ES-I3 (cell line): Measurements from ENCODE around the gene FAM107B.
"Not testable (repeated sequence)": the region's sequence is repeated elsewhere in the genome, so short reads cannot be mapped to it uniquely, and the experiment has no call there.

Source experiments
- H3K36me3 ChIP-seq: 2 replicates; pipeline ENCODE4 v1.6.1; 2013; ENCODE audit warnings: mild to moderate bottlenecking, low read length, control low read depth, moderate library complexity; ENCODE audit not compliant: insufficient read depth
- H3K4me1 ChIP-seq: 2 replicates; pipeline ENCODE4 v1.6.1; 2013; ENCODE audit warnings: mild to moderate bottlenecking, control low read depth, low read length; ENCODE audit not compliant: insufficient read depth
- H3K9ac ChIP-seq: 2 replicates; pipeline ENCODE4 v1.6.1; 2013; ENCODE audit warnings: low read depth, mild to moderate bottlenecking, low read length, moderate library complexity
- H3K9me3 ChIP-seq: 2 replicates; pipeline ENCODE4 v1.6.1; 2013; ENCODE audit warnings: mild to moderate bottlenecking, low read length, moderate library complexity; ENCODE audit not compliant: control insufficient read depth, insufficient read depth

FAM107B gene

DNA sequence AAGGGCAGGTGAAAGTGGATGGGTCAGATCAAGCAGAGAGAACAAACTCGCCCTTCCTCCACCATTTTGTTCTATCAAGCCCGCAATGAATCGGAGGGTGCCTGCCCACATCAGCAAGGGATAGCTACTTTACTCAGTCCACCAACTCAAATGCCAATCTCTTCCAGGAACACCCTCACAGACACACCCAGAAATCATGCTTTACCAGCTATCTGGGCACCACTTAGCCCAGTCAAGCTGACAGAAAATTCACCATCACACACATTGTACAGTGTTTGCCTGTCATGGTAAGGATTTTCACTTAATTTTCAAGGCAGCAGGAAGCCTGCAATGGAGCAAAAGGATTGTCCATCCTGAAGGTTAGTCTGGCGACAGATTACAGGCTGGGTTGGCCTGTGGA lies 75.2 kb downstream of the FAM107B start:
- Histone ChIP-seq H3K9me3 (no peaks in the 10 kb centered on the region), H3K36me3 (no peaks in the 10 kb centered on the region), H3K9ac (no peak overlapping the region), H3K4me1 (no peaks in the 10 kb centered on the region)

DNA sequence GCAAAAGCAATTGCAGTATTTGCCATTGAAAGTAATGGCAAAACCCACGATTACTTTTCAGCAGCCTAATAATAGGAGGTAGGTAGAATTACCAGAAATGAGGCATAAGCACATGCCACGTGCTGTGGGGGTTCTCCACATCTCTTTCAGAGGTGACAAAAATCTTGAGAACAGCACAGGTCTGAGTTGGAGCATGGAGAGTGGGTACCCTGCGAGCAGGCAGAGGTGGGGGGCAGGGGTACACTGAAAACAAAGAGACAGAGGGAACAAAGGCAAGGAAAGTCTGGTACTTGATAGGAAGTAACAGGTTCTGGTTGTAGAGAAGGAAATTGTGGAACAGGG lies 75.9 kb downstream of the FAM107B start:
- no peaks in the 10 kb centered on the region for H3K9me3 ChIP-seq
- no peaks in the 10 kb centered on the region for H3K4me1 ChIP-seq
- no peak overlapping the region for H3K9ac ChIP-seq
- H3K36me3 ChIP-seq: no peaks in the 10 kb centered on the region

DNA sequence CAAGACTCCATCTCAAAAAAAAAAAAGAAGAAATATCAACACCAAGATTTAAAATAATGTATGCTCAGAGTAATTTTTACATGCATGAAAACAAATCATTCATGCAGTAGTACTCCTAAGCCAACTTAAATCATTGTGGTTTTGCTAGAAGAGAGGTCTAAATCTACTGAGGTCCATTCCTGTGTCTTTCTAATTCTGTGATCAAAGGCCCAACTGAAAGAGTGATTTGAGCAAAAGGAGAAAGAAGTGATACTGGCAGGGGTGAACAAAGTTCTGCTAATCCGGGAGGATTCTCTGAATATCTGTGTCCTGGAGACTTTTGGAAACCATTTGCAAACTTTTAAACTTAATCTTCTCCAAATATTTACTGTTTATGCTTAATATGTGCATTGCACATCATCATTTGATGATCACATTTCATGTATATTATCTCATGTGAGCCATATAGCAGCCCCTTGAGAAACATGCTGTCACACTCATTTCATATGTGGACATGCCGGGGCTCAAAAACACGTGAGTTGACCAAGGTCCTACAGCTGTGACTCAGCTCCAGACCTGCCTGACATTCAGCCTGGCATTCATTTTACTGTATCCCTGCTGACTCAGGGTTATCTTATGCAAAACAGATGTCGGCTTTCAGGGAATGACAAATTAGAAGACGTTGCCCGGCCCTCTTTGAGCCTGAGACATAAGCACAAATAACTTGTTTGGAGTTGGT lies 76.4 kb downstream of the FAM107B start:
- H3K9me3 ChIP-seq: no peaks in the 10 kb centered on the region
- no peak overlapping the region for H3K9ac ChIP-seq
- no peaks in the 10 kb centered on the region for H3K36me3 ChIP-seq
- H3K4me1 ChIP-seq: no peaks in the 10 kb centered on the region

DNA sequence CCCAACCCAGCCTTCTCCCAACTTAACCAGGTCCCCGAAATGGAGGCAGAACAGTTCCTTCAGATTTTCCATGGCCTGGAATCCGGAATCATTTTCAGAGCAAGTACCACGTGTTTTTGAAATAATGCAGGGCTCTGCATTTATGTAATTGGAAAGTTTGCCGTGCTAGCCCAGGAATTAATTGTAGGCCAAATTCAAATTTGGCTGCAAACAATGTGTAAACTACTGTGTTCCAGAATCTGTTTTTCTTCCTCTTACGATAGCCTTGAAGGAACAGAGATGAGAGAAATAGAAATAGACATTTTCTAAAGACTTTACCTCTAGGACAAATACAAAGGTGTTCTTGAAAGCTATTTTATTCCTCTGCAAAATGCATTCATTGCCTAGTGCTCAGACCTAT lies 77.4 kb downstream of the FAM107B start:
- Histone ChIP-seq H3K36me3 (no peaks in the 10 kb centered on the region), H3K4me1 (no peaks in the 10 kb centered on the region), H3K9ac (no peak overlapping the region), H3K9me3 (no peaks in the 10 kb centered on the region)

DNA sequence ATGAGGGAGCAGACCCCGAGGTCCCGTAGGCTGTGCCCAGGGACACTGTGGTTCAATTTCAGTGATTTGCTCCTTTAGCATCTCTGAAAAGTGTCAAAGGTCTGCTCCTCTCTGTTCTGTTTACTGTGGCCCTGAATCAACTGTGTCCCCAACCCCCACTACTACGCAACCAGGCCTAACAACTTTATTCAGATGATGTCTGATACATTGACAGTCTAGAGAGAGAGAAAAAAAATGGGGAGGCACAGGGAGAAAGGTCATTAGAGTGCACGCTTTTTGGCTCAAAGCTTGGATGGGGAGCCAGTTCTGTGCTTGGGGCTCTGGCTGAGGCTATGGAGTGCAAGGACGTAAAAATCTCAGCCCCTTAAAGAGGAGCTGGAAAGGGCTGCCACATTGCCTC lies 77.9 kb downstream of the FAM107B start:
- Histone ChIP-seq H3K9ac (no peak overlapping the region), H3K4me1 (no peaks in the 10 kb centered on the region), H3K9me3 (no peaks in the 10 kb centered on the region), H3K36me3 (no peaks in the 10 kb centered on the region)

DNA sequence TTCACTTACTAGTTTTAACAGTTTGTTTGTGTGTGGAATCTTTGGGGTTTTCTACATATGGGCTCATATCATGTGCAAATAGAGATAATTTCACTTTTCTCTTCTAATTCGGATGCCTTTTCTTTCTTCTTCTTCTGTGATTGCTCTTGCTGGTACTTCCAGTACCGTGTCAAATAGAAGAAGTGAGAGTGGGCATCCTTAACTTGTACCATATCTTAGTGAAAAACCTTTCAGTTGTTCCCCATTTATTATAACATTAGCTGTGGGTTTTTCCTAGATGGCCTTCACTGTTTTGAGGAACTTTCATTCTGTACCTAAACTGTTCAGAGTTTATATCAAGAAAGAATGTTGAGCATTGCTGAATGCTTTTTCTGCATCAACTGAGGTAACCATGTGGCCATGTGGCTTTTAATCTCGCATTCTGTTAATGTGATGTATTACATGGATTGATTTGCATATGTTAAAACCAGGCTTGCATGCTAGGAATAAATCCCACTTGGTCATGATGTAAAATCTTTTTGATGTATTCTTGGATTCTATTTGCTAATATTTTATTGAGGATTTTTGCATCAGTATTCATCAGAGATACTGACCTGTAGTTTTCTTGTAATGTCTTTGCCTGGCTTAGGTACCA lies 78.7 kb downstream of the FAM107B start:
- H3K9me3 ChIP-seq: no peaks in the 10 kb centered on the region

DNA sequence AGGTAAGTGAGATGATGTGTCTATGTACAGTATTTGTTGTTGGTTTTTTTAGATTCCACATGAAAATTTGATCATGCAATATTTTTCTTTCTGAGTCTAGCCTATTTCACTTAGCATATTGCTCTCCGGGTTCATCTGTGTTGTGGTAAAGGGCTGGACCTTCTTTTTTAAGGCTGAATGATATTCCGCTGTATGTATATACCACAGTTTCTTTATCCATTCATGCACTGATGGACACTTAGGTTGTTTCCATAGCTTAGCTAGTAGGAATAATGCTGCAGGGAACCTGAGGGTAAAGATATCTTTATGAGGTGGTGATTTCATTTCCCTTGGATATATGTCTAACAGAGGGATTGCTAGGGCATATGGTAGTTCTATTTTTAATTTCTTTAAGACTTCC lies 80.8 kb downstream of the FAM107B start:
- Histone ChIP-seq H3K36me3 (no peaks in the 10 kb centered on the region), H3K9me3 (no peaks in the 10 kb centered on the region), H3K9ac (no peak overlapping the region), H3K4me1 (no peaks in the 10 kb centered on the region)

More for the DNA sequence above, 78.7 kb downstream of the FAM107B start:
- Histone ChIP-seq H3K9ac (no peak overlapping the region), H3K4me1 (no peaks in the 10 kb centered on the region), H3K36me3 (no peaks in the 10 kb centered on the region)

DNA sequence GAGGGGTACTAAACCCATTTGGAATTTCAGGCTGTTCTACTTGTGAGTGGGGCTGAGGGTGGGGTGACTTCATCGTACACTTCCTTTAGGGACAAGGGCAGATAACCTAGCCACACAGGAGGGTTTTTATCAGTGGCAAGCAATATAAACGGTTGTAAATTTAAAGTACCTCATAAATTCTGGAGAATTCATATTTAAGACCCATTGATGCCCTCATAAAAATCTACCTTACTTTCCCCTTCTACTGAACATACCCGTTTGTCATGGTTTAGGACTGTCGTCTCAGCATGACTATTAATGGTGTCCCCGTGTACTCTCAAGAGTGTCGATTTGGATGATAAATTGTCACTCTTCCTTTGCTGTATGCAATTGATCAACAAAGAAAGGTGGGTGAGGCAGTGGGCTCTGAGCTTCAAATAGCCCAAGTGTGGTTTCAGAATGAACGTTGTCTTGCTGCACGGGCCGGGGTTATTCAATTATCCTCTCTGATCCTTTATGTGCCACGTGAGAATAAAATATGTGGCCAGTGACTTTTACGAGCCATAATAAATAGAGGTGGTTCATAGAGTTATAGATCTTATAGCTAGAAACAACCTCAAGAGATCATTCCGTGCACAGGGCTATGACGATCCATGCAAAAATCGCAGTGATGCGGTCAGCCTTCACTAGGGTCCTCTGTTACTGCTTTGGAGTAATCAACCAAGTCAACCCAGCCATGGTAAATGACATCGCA lies 82.2 kb downstream of the FAM107B start:
- no peaks in the 10 kb centered on the region for H3K4me1 ChIP-seq
- no peak overlapping the region for H3K9ac ChIP-seq
- no peaks in the 10 kb centered on the region for H3K9me3 ChIP-seq
- H3K36me3 ChIP-seq: no peaks in the 10 kb centered on the region

DNA sequence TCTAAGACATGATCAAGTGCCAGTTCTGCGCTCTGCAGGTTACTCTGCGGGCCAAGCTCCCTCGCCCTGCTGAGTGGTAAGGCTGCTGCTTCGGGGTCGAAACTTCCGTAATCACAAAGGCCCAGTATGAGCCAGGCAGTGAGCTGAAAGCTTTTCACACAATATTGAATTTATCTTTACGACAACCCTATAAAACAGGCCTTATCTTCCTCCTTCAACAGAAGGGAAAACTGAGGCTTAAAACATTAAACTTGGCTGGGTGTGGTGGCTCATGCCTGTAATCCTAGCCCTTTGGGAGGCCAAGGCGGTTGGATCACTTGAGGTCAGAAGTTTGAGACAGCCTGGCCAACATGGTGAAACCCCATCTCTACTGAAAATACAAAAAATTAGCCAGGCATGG lies 83.3 kb downstream of the FAM107B start:
- no peaks in the 10 kb centered on the region for H3K4me1 ChIP-seq
- H3K9me3 ChIP-seq: no peaks in the 10 kb centered on the region
- H3K36me3 ChIP-seq: no peaks in the 10 kb centered on the region
- H3K9ac ChIP-seq: no peak overlapping the region

DNA sequence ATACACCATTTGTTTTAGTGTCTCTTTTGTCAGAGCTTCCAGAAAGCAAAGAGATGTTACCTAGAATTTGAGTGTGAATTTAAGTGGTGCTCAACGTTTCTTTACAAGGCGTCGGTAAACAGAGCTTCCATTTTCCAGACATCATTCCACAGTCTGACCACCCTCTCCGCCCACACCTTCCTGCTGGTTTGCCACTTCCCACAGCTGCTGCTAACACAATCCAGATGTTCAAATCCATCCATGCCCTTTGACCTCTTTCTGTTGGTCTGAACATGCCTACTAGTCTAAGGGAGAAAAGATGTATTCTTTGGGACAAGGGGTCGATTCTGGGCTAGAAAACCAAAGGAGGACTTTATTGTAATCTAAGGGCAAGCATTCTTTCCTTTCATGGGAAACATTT lies 86.1 kb downstream of the FAM107B start:
- Histone ChIP-seq H3K9me3 (no peaks in the 10 kb centered on the region), H3K36me3 (no peaks in the 10 kb centered on the region), H3K4me1 (no peaks in the 10 kb centered on the region), H3K9ac (no peak overlapping the region)

DNA sequence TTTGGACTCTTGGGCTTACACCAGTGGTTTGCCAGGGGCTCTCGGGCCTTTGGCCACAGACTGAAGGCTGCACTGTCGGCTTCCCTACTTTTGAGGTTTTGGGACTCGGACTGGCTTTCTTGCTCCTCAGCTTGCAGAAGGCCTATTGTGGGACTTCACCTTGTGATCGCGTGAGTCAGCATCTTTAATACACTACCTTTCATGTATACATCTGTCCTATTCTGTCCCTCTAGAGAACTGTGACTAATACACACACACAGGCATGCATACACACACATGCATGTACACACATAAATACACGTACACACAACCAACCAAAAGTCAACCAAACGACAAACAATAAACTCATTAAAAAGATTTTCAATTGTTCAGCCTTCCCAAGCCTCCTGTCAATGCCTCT lies 86.5 kb downstream of the FAM107B start:
- not testable (repeated sequence) for H3K4me1 ChIP-seq, H3K36me3 ChIP-seq, H3K9ac ChIP-seq, H3K9me3 ChIP-seq

DNA sequence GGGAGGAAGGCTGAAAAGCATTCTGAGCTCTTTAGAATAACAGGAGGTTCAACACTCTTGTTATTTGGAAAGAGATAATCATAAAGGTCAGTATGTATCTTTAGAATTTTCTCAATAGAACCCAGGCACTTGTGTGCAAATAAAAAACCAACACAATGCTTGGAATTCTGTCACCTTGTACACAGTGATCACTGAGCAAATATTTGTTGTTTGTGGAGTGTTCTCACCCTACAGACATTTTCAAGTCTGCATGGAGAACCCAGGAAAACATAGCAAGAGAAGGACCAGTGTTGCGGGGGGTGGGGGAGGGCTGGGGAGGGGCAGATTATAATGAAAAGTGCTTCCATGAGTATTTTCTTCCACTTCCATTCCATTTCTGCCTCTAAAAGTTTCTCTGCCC lies 87.4 kb downstream of the FAM107B start:
- H3K36me3 ChIP-seq: no peaks in the 10 kb centered on the region
- H3K4me1 ChIP-seq: no peaks in the 10 kb centered on the region
- no peak overlapping the region for H3K9ac ChIP-seq
- H3K9me3 ChIP-seq: no peaks in the 10 kb centered on the region

DNA sequence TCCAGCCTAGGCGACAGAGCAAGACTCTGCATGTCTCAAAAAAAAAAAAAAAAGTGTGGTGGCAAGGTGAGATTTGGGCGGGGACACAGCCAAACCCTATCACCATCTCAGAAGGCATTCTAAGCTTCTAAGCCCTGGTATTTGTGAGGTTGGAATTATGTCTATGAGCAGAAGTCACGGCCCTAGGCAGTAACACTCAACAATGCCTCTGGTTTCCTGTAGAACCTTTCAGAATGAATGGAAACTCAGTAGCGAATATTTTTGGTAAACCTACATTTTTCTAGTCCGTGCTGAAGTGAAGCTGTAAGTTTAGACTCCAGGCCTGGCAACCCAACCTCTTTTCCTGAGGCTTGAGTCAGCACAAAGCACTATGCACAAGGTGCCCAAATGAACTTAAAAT lies 88.3 kb downstream of the FAM107B start:
- H3K36me3 ChIP-seq: no peaks in the 10 kb centered on the region
- no peaks in the 10 kb centered on the region for H3K4me1 ChIP-seq
- H3K9me3 ChIP-seq: no peaks in the 10 kb centered on the region
- no peak overlapping the region for H3K9ac ChIP-seq

DNA sequence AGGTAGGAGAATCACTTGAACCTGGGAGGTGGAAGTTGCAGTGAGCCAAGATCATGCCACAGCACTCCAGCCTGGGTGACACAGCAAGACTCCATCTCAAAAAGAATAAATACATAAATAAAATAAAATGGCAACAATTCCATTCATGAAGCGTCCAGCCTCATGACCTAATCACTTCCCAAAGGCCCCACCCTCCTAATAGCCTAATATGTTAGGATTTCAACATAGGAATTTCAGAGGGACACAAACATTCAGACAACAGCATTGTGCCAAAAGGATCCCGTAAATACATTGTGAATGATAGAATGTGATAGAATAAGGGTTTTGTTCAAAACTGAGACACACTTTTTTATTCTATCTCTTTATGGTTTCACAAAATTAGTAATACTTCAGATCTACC lies 90.3 kb downstream of the FAM107B start:
- Histone ChIP-seq H3K4me1 (no peaks in the 10 kb centered on the region), H3K9me3 (no peaks in the 10 kb centered on the region), H3K9ac (no peak overlapping the region), H3K36me3 (no peaks in the 10 kb centered on the region)

DNA sequence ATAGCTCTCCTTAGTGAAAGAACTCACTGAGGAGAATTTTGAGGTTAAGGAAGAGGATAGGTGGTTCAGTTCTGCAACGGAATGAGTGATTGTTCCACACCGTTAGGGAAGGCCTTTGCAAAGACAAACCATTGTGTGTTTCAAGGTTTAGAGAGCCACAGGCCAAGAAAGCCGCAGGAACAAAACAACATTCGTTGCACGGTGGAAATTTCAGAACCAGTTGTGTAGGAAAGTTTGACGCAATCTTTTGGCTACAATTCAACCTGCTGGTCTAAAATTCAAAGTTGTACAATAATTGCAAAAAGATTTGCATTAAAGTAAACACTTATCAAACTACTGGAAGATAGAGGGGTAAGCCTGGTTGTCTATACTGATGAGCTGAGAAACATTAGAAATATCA lies 91.4 kb downstream of the FAM107B start:
- Histone ChIP-seq H3K36me3 (no peaks in the 10 kb centered on the region), H3K9me3 (no peaks in the 10 kb centered on the region), H3K9ac (no peak overlapping the region), H3K4me1 (no peaks in the 10 kb centered on the region)
